GM21447 (cell line): ENCODE results near the gene AFF3.

Experiments used
- ATAC-seq: cut with Tn5 transposase; IDR thresholded peaks from one replicate; pipeline ENCODE4 v1.9.1; 2021; ENCODE audit not compliant: unreplicated experiment

AFF3 gene

DNA sequence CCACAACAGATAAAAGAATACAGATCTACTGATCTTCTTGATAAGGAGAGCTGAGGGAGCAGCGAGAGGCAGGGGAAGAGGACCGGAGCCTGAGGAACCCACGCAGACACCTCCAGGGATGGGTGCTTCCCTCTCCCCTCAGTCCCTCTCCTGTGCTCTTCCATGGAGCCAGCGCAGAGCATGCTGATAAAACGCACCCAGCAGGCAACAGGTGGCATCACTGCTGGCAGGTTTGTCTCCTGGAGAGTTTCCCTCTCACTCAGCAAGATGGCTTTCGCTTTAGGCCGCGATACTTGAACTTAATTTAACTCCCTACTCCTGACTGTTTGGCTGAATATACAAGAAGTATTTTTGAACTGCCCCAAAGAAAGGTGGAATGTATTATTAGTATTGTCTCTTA is 489.5 kb downstream of the AFF3 start:
- no peak for ATAC-seq

DNA sequence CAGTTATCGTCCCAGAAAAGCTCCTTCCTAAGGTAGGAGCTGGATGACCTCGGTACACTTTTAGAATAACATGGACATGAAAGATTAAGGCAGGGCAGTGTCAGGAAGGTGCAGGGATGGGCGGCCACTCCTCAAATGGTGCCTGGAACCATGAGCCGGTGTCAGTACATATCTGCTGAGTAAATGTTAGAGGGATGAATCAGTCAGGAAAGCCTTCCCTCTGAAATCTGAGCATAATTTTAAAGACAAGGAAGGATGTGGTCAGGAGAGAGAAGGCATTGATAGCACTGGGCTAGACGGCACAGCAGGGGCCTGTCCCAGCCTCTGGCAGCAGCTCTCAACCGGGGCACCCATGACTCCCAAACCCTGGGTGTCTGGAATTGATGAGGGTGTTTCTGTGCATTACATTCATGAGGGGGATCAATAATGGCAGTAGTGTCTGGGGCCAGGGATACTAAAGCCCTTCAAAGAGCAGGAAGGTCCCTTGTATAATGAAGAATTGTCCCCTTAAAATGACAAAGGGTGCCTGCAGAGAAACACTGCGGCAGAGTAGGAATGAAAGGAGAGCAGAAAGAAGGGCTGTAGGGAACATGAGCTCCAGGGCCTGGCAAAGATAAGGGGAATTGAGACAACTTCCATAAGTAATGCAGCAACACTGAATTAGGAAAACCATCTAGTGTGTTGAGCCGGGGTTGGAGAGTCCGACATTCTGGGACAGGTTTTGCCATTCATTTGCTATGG is 490.3 kb downstream of the AFF3 start:
- no peak for ATAC-seq

DNA sequence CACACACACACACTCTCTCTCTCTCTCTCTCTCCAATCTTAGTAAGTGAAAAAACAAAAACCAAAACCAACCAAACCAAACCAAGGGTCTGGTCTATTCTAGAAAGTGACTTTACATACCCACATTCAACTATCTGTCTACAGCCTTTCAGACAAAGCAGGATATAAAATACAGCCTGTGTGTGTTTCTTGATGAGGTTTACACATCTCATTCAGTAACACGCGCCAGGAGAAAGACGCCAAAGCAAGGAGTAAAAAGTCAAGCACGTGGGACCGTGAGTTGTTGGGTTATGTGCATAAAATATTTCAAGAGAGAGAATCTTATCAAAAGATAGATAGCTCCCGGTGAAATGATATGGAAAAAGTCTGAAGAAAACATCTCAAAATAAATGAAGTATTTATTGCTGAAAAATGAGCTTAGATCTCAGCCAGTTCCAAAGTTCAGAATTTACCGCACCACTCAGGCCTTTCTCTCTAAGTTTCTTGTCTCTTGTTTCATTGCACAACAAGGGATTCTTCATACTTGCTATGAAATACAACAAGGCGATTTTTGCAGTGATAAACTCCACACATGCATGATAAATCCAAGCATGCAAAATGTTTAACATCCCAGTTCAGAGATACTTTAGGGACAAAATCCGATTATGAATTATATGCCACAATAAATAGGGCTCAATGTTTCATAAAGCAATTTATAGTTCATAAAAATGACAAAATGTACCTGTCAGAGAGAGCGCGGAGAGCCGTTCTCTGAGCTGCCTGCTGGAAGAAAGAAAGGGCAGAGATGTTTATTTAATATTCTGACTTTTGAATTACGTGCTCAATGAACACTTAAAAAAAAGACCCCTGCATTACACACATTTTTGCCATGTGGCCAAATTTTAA is 493.2 kb downstream of the AFF3 start:
- ATAC-seq, result no peak

GRCh38 chr2:99648178-99648844 is 494.1 kb downstream of the AFF3 start:
- ATAC-seq, result no peak

DNA sequence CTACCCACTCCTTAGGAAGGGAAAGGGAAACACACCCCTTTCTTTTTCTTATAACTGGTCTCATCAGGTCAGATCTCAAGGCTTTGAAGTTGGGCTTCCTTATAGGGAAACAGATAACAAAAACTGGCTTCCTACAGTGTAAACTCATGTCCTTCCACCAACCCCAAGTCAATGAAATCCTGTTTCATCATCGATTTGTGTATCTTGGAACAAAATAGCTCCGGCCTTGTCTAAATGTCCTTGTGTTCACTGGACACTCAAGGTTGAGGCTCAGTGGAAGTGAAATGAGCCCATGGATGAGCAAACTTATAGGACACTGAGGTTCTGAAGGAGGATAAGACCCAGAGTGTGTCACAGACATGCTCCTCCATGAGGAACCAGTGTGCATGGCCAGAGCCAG is 496.4 kb downstream of the AFF3 start:
- ATAC-seq, result no peak

DNA sequence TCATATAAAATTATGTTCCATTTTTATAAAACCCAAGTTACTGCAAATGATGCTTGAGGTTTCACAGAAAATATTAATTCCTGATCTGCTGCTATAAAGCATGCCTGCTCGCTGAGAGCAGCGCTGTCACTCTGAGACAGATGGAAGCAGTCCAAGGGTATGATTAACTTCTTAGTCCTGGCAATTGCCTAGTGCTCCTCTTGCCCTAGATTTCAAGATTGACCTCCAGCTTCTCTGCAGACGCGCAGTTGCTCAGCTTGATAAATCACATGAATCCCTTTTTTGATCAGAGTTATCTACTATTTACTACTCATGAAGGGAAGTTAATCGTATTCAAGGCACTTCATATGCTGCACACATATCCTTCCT is 498.0 kb downstream of the AFF3 start:
- no peak for ATAC-seq

GRCh38 chr2:99643787-99644418 is 498.5 kb downstream of the AFF3 start:
- ATAC-seq, result no peak

GRCh38 chr2:99641999-99642398 is 500.4 kb downstream of the AFF3 start:
- ATAC-seq, result no peak

DNA sequence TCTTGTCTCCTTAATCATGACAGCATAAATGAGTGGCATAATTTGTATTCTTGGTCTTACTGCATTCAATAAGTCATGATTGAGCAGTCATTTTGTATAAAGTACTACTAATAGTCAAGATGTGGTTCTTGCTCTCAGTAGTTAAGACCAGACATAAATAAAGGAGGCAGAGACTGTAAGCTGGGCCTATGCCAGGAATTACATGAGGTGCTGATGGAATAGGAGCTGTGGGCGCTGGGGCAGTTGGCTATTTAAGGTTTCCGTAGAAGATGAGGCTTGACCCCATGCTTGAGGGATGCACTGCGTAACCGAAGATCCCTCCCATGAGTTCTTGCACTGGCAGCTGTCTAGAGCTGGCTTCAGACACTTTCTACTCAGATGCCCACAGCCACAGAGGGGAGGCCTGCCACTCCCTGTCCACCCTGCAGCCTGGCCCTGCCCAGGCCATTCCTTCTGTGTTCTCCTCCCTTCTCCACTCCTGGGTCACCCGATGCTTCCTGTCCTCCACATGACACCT is 501.7 kb downstream of the AFF3 start:
- ATAC-seq, result no peak

DNA sequence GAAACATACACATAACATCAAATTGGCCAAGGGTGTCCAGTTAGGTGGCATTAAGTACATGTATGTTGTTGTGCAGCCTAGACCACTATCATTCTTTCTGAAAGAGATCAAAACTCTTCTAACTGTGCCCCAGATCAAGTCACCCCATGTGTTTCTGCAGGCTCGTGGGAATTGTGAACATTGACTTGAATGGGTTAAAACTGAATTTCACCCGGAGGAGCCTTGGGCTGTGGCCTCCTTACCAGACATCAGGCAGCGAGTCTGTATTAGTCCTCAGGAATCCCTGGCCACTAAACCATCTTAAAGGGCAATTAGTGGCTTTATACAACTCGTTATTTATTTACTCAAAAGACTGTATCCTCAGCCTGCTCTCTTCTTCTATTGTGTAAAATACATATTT is 503.6 kb downstream of the AFF3 start:
- no peak for ATAC-seq

DNA sequence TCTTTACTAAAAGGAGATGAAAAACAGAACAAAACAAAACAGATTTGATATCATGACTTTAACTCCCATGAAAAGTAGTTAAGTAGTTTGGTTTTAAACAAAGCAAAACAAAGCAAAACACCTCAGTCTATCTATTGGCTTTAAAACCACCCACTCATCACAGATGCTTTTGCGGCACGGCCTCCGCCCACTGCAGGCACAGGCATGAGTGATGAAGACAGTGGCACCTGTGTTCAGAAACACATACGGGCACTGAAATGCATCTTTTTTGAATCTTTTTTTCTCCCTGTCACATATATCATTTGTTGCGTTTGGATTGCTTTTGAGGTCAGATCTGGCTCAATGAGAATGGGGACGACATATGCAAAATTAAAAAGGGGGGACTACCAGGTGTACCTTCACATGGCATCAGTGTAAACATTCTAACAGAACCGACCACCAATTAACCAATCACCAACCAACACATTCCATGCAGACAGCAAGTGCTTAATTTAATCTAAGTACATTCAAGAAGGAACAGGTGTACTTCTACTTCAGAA is 505.2 kb downstream of the AFF3 start:
- no peak for ATAC-seq

DNA sequence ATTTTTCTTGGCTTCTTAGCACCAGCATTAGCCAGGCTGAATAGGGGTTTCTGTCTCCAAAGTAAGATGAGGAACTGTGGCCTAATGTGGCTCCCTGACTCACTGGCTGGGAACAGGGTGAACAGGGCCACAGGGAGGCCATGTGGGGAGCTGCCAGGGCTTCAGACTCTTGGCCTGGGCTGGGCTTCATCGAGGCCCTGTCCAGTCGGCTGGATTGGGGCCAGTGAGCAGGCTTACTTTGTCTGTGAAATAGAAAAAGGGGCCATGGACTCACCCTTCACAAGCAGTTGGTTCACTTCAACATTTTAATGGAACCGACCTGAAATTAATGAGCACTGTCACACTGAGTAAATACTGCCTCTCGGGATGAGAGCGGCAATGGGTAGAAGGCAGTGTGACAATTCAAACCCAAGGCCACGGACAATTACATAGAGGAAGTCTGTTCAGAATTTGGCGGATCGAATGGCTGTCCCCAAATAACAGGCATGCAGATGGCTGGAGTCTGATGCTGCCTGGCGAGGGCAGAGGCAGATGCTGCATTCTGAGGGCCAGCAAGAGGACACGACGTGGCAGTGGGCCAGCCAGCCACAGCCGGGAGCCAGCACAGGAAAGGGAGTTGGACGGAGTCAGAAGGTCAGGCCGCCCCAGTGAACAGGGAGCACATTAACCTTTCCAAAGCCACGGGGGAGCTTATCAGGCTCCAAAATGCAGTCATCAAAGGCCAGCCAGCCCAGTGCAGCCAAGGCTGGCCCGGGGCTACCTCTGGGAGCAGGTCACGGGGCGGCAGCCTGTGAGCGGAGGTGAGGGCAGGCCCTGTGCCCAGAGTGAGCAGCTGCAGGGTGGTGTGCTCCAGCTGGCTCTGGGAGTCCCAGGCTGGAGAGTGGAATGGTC is 506.0 kb downstream of the AFF3 start:
- no peak for ATAC-seq

GRCh38 chr2:99635710-99636109 is 506.7 kb downstream of the AFF3 start:
- no peak for ATAC-seq

DNA sequence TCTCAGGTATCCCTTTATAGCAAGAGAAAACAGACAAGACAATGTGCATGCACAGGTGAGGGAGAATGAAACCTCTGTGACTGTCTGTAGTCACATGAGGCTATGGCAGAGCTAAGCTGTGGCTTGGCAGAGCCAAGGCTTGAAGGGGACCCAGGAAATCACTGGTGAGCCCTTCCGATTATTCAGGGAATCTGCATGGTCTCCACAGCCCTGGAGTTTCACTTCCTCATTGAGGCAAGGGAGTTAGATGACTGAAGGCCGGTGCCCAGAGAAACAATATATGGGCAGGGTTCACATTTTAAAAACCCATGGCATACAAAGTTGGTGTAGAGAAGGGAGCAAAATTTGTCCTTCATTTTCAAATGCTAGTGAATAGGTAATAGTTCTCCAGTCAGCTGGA is 508.2 kb downstream of the AFF3 start:
- ATAC-seq, result no peak

GRCh38 chr2:99631700-99632099 is 510.7 kb downstream of the AFF3 start:
- ATAC-seq, result no peak

DNA sequence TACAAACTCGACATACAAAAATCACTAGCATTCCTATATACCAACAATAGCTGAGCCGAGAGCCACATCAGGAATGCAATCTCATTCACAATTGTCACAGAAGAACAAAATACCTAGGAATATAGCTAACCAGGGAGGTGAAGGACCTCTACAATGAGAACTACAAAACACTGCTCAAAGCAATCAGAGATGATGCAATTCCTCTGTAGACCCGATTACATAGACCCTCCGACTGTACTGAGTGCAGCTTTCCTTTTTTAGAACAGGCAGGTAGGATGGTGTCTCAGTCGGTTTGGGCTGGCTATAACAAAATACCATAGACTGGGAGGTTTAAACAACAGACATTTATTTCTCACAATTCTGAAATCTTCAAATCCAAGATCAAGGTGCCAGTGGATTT is 513.1 kb downstream of the AFF3 start:
- no peak for ATAC-seq

- no peak for ATAC-seq
Observed at GRCh38 chr2:99626158-99626557, 516.2 kb downstream of the AFF3 start.

GRCh38 chr2:99624677-99625076 is 517.7 kb downstream of the AFF3 start:
- ATAC-seq, result no peak

DNA sequence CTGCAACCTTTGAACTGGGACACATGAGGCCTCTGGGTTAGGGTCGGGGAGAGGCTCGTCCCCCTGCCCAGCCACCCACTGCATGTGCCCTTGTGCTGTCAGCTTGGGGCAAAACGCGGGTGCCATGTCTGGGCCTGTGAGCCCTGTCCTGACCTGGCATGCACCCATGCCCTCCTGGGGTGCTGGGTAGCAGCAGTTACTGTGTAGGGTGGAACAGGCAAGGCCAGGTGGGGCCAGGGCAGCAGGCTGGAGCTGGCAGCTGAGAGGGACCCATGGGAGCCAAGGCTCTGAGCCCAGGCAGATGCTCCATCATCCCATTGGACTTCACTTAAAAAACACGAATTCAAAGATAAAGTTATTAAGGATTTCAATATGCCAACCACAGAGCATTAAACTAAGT is 518.8 kb downstream of the AFF3 start:
- no peak for ATAC-seq

GRCh38 chr2:99623035-99623434 is 519.4 kb downstream of the AFF3 start:
- ATAC-seq, result no peak
